ENCODE results near the gene HADHB. TPM values are rescaled to one million over a fixed set of nuclear protein-coding genes. Genes with fewer than 3 reads are reported as not detected.

Gene HADHB
- total and polyA plus RNA-seq, 10 of the 15 experiments (the other 5 are each of a cell fraction or from before 2014, with no cell fraction given): 53.7 to 145 (median 85.5) TPM

GRCh38 chr2:26302846-26303245 lies 58.1 kb downstream of the HADHB start:
- Histone ChIP-seq H3K4me3 (no peak overlapping the region), H3K4me1 (ENCODE audit: control insufficient read depth, insufficient read depth, low read length) (peaks cover 4% of the 10 kb centered on the region; the same call in 1 of the 2 replicates), H3K9me3 (replicated peaks; ENCODE audit: control insufficient read depth, insufficient read depth, low read length) (no peaks in the 10 kb centered on the region), H2AFZ (ENCODE audit: control insufficient read depth, low read depth, low read length) (no peak overlapping the region), H3K27ac (ENCODE audit: control insufficient read depth, insufficient read depth) (no peak overlapping the region), H4K20me1 (ENCODE audit: control insufficient read depth, insufficient read depth) (no peaks in the 10 kb centered on the region), H3K79me2 (ENCODE audit: control insufficient read depth, insufficient read depth, low read length) (no peaks in the 10 kb centered on the region), H3K36me3 (ENCODE audit: control insufficient read depth in 2 of 2, insufficient read depth in 2 of 2, low read length in 1 of 2) (no peaks in the 10 kb centered on the region), H3K27me3 (replicated peaks in 1 of 2; ENCODE audit: control insufficient read depth in 2 of 2, insufficient read depth in 2 of 2, low read length in 1 of 2) (no peaks in the 10 kb centered on the region), H3K9ac (ENCODE audit: control insufficient read depth, insufficient read depth, low read length) (no peak overlapping the region), H3K4me2 (ENCODE audit: control insufficient read depth, insufficient read depth) (no peak overlapping the region)
- no TSS peak for BruUV-seq (replicated peaks)
- CTCF ChIA-PET: no interaction called here
- POLR2A ChIA-PET: no interaction called here
- ATAC-seq (no peak), FAIRE-seq (no peak), DNase-seq (ENCODE audit: low read depth, low spot score) (no peak)
- TF ChIP-seq, protein P1, sequence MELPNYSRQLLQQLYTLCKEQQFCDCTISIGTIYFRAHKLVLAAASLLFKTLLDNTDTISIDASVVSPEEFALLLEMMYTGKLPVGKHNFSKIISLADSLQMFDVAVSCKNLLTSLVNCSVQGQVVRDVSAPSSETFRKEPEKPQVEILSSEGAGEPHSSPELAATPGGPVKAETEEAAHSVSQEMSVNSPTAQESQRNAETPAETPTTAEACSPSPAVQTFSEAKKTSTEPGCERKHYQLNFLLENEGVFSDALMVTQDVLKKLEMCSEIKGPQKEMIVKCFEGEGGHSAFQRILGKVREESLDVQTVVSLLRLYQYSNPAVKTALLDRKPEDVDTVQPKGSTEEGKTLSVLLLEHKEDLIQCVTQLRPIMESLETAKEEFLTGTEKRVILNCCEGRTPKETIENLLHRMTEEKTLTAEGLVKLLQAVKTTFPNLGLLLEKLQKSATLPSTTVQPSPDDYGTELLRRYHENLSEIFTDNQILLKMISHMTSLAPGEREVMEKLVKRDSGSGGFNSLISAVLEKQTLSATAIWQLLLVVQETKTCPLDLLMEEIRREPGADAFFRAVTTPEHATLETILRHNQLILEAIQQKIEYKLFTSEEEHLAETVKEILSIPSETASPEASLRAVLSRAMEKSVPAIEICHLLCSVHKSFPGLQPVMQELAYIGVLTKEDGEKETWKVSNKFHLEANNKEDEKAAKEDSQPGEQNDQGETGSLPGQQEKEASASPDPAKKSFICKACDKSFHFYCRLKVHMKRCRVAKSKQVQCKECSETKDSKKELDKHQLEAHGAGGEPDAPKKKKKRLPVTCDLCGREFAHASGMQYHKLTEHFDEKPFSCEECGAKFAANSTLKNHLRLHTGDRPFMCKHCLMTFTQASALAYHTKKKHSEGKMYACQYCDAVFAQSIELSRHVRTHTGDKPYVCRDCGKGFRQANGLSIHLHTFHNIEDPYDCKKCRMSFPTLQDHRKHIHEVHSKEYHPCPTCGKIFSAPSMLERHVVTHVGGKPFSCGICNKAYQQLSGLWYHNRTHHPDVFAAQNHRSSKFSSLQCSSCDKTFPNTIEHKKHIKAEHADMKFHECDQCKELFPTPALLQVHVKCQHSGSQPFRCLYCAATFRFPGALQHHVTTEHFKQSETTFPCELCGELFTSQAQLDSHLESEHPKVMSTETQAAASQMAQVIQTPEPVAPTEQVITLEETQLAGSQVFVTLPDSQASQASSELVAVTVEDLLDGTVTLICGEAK (IDR thresholded peaks at IDR 0.05; ENCODE audit: borderline replicate concordance): no peak
- TF ChIP-seq CBFB (IDR thresholded peaks at IDR 0.05; ENCODE audit: low read depth) (no peak), NKRF (conservative IDR thresholded peaks at IDR 0.05) (no peak), BRCA1 (IDR thresholded peaks at IDR 0.05; ENCODE audit: low read depth, low read length) (no peak), ASH2L (IDR thresholded peaks at IDR 0.05; ENCODE audit: borderline replicate concordance, low read depth) (no peak), EED (IDR thresholded peaks at IDR 0.05; ENCODE audit: low read depth) (no peak), MTA2 (IDR thresholded peaks at IDR 0.05; ENCODE audit: low read depth) (no peak), POLR2A (IDR thresholded peaks at IDR 0.05; ENCODE audit: low read depth, low read length) (no peak), ZNF622 (IDR thresholded peaks at IDR 0.05) (no peak), SREBF1 (IDR thresholded peaks at IDR 0.05; ENCODE audit: low read length) (no peak), SMC3 (IDR thresholded peaks at IDR 0.05; ENCODE audit: borderline replicate concordance, low read length) (no peak), BHLHE40 (IDR thresholded peaks at IDR 0.05; ENCODE audit: borderline replicate concordance in 1 of 2, low read depth in 2 of 2, low read length in 1 of 2) (no peak), MYC (IDR thresholded peaks at IDR 0.05; ENCODE audit: insufficient read depth, insufficient read length, insufficient replicate concordance, low read length, severe bottlenecking) (no peak), CBX3 (IDR thresholded peaks at IDR 0.05; ENCODE audit: borderline replicate concordance, low read depth) (no peak)
- TF ChIP-seq, protein P2, sequence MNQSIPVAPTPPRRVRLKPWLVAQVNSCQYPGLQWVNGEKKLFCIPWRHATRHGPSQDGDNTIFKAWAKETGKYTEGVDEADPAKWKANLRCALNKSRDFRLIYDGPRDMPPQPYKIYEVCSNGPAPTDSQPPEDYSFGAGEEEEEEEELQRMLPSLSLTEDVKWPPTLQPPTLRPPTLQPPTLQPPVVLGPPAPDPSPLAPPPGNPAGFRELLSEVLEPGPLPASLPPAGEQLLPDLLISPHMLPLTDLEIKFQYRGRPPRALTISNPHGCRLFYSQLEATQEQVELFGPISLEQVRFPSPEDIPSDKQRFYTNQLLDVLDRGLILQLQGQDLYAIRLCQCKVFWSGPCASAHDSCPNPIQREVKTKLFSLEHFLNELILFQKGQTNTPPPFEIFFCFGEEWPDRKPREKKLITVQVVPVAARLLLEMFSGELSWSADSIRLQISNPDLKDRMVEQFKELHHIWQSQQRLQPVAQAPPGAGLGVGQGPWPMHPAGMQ (IDR thresholded peaks at IDR 0.05; ENCODE audit: borderline replicate concordance): no peak
- SMC1A ChIA-PET (ENCODE audit: uncharacterized antibody, unreplicated experiment): interaction anchor here (1.0 kb wide), 1 partner anchor 16 kb away, joined by 3 read pairs; no protein-coding TSS in a partner anchor
- intact Hi-C loops (cut with micrococcal nuclease; ENCODE audit: unreplicated experiment) (no loop called here), in situ Hi-C loops (cut with MboI) (no loop called here)
- 80% methylated on average over 6 of the region's 6 CpGs for WGBS (ENCODE audit: insufficient coverage, insufficient replicate concordance, low lambda C conversion rate, missing lambda C conversion rate)
- RAD21 ChIA-PET (ENCODE audit: unreplicated experiment): no interaction called here
